Measurements from ENCODE around the gene MAPK10. TPM values are rescaled to one million over a fixed set of nuclear protein-coding genes. Genes with fewer than 3 reads are reported as not detected.

Gene MAPK10
- total and polyA plus RNA-seq, 8 donors, result 1.4 to 103 (median 15.0) TPM

- 52 to 60% (median 59%) methylated on average over 1 of the region's 1 CpG for WGBS, 5 donors
Measured at GRCh38 chr4:86220121-86220520, 139.7 kb downstream of the MAPK10 start.

GRCh38 chr4:86218746-86219473 lies 140.9 kb downstream of the MAPK10 start:
- TF ChIP-seq EP300 (IDR thresholded peaks at IDR 0.05) (no peak), POLR2AphosphoS5 (IDR thresholded peaks at IDR 0.05) (no peak), CTCF (IDR thresholded peaks at IDR 0.05) (no peak), POLR2A (IDR thresholded peaks at IDR 0.05) (no peak)
- H3K4me1 ChIP-seq, result peaks cover 0 to 16% (median 7%) of the 10 kb centered on the region in 4 donors
- DNase-seq, result peak in 1 of 2 donors; percentile 59
- H3K9me3 ChIP-seq, result peaks cover 0 to 12% (median 8%) of the 10 kb centered on the region in 4 donors
- H3K36me3 ChIP-seq, result no peaks in the 10 kb centered on the region
- no peak overlapping the region for H3K4me3 ChIP-seq
- H3K27me3 ChIP-seq, result no peaks in the 10 kb centered on the region
- intact Hi-C loops (cut with DNase I; ENCODE audit: low total_unique reads), result no loop called here
- WGBS, 5 donors, result 18 to 26% (median 19%) methylated on average over 5 of the region's 5 CpGs
- peak overlapping the region in 2 of 5 donors; percentile 25 to 54 for H3K27ac ChIP-seq

More at GRCh38 chr4:86220121-86220520, 139.7 kb downstream of the MAPK10 start:
- H3K27ac ChIP-seq, result peak overlapping the region in 2 of 5 donors; percentile 27 to 43
- H3K4me3 ChIP-seq, result no peak overlapping the region
- peaks cover 0 to 16% (median 7%) of the 10 kb centered on the region in 4 donors for H3K4me1 ChIP-seq
- intact Hi-C loops (cut with DNase I; ENCODE audit: low total_unique reads), result no loop called here
- no peaks in the 10 kb centered on the region for H3K27me3 ChIP-seq
- H3K36me3 ChIP-seq, result no peaks in the 10 kb centered on the region
- H3K9me3 ChIP-seq, result no peaks in the 10 kb centered on the region
- TF ChIP-seq POLR2AphosphoS5 (IDR thresholded peaks at IDR 0.05) (peak in 1 of 3 donors; percentile 5), EP300 (IDR thresholded peaks at IDR 0.05) (no peak), CTCF (IDR thresholded peaks at IDR 0.05) (no peak), POLR2A (IDR thresholded peaks at IDR 0.05) (no peak)
- DNase-seq, result no peak

GRCh38 chr4:86203176-86203575 lies 156.7 kb downstream of the MAPK10 start:
- Histone ChIP-seq H3K4me1 (no peaks in the 10 kb centered on the region), H3K9me3 (no peaks in the 10 kb centered on the region), H3K36me3 (no peaks in the 10 kb centered on the region), H3K27me3 (no peaks in the 10 kb centered on the region), H3K4me3 (no peak overlapping the region), H3K27ac (no peak overlapping the region)
- TF ChIP-seq CTCF (IDR thresholded peaks at IDR 0.05), result no peak
- no peak for TF ChIP-seq POLR2A (IDR thresholded peaks at IDR 0.05)
- no peak for TF ChIP-seq POLR2AphosphoS5 (IDR thresholded peaks at IDR 0.05)
- no peak for TF ChIP-seq EP300 (IDR thresholded peaks at IDR 0.05)
- 70 to 87% (median 80%) methylated on average over 2 of the region's 2 CpGs for WGBS, 5 donors
- intact Hi-C loops (cut with DNase I; ENCODE audit: low total_unique reads), result no loop called here
- no peak for DNase-seq

GRCh38 chr4:86185659-86186058 lies 174.2 kb downstream of the MAPK10 start:
- Histone ChIP-seq H3K4me1 (no peaks in the 10 kb centered on the region), H3K9me3 (peaks cover 0 to 19% (median 2%) of the 10 kb centered on the region in 4 donors), H3K4me3 (no peak overlapping the region), H3K36me3 (no peaks in the 10 kb centered on the region), H3K27ac (no peak overlapping the region), H3K27me3 (no peaks in the 10 kb centered on the region)
- intact Hi-C loops (cut with DNase I; ENCODE audit: low total_unique reads), result no loop called here
- TF ChIP-seq POLR2AphosphoS5 (IDR thresholded peaks at IDR 0.05), result no peak
- TF ChIP-seq EP300 (IDR thresholded peaks at IDR 0.05), result no peak
- no peak for TF ChIP-seq CTCF (IDR thresholded peaks at IDR 0.05)
- no peak for TF ChIP-seq POLR2A (IDR thresholded peaks at IDR 0.05)
- no peak for DNase-seq
- WGBS, 5 donors, result 75 to 97% (median 95%) methylated on average over 1 of the region's 1 CpG
